Esophagus muscularis mucosa (tissue), 4 donors: ENCODE results near the gene TK2. TPM values are rescaled to one million over a fixed set of nuclear protein-coding genes. Genes with fewer than 3 reads are reported as not detected.
"Not testable (repeated sequence)": the region's sequence is repeated elsewhere in the genome, so short reads cannot be mapped to it uniquely, and the experiment has no call there.

ENCODE experiments used
- DNase-seq: peaks from one replicate; pipeline ENCODE4 v3.0.0-alpha.2; 2017; ENCODE audit errors: extremely low spot score
- H3K27ac ChIP-seq, 4 donors: fragments of 200-600 bp; sonication (generic); replicated peaks in 1 of 4; 1 replicate in 3 of 4; 2 replicates in 1 of 4; pipeline ENCODE4 v1.5.1; 2016 to 2019; ENCODE audit warnings: mild to moderate bottlenecking in 1 of 4
- H3K27me3 ChIP-seq, 4 donors: fragments of 200-600 bp; sonication (generic); one replicate each; pipeline versions ENCODE4 v1.5.1 to v1.6.0; 2016 to 2019
- H3K36me3 ChIP-seq, 4 donors: fragments of 200-600 bp; sonication (generic); one replicate each; pipeline ENCODE4 v1.5.1; 2016 to 2019
- H3K4me1 ChIP-seq, 4 donors: fragments of 200-600 bp; sonication (generic); one replicate each; pipeline ENCODE4 v1.5.1; 2016 to 2019
- H3K4me3 ChIP-seq, 4 donors: fragments of 200-600 bp; sonication (generic); 1 replicate in 2 of 4; 2 replicates in 2 of 4; pipeline ENCODE4 v1.5.1; 2016 to 2019; ENCODE audit warnings: mild to moderate bottlenecking in 4 of 4, moderate library complexity in 1 of 4
- H3K9me3 ChIP-seq, 4 donors: fragments of 200-600 bp; sonication (generic); 1 replicate in 3 of 4; 2 replicates in 1 of 4; pipeline ENCODE4 v1.5.1; 2016 to 2019
- CTCF ChIP-seq, 3 experiments: fragments of 200-600 bp in 2 of 3; fragments of 450-650 bp in 1 of 3; sonication (generic) in 2 of 3; IDR thresholded peaks; one replicate each; pipeline ENCODE4 v1.5.1; 2017 to 2019; ENCODE audit warnings: antibody characterized with exemption in 3 of 3, mild to moderate bottlenecking in 2 of 3, moderate library complexity in 1 of 3
- EP300 ChIP-seq: sonication (generic); formaldehyde crosslinking; IDR thresholded peaks from one replicate; pipeline ENCODE4 v1.6.1; 2017; ENCODE audit warnings: antibody characterized with exemption
- POLR2A ChIP-seq: fragments of 450-650 bp; IDR thresholded peaks from one replicate; pipeline ENCODE4 v1.6.1; 2017; ENCODE audit warnings: antibody characterized with exemption, moderate library complexity, mild to moderate bottlenecking, low read depth
- POLR2AphosphoS5 ChIP-seq, 2 donors: sonication (generic); formaldehyde crosslinking; IDR thresholded peaks; one replicate each; pipeline ENCODE4 v1.6.1; 2017; ENCODE audit warnings: antibody characterized with exemption in 2 of 2
- WGBS: methylation state at CpG from one replicate; pipeline ENCODE4 v1.1.5; 2018; 5-methylcytosine and 5-hydroxymethylcytosine counted together
- intact Hi-C: fragments of 100-400 bp; cut with DNase I; formaldehyde crosslinking; loops from one replicate; pipeline ENCODE4 v1.15.1; 2023
- total RNA-seq, 4 donors: library from RNA; depleted of rRNA; stranded (reverse); fragments of >200 nt; gene quantifications; one replicate each; pipeline versions ENCODE4 v1.1.0 to v1.2.1, GENCODE V29; 2016

The TK2 gene
- total RNA-seq, 4 donors from 2014 or later = 26.3 to 35.2 (median 30.0) TPM

DNA sequence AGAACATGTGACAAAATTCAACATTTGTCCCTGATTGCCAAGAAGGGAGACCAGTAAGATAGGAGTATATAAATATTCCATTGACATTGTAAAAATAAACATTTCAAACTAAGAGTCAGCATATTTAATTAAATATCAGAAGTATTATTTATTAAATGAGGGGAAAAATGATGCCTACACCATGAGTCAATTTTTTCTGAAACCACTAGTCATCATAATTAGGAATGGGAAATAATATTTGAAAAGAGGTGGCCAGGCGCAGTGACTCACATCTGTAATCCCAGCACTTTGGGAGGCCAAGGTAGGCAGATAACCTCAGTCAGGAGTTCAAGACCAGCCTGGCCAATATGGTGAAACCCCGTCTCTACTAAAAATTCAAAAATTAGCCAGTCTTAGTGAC is 18.4 kb upstream of the TK2 start:
- WGBS = 89% methylated on average over 2 of the region's 2 CpGs
- H3K27ac ChIP-seq = no peak overlapping the region
- no peak for TF ChIP-seq POLR2AphosphoS5 (IDR thresholded peaks at IDR 0.05)
- no peak overlapping the region for H3K4me3 ChIP-seq
- H3K4me1 ChIP-seq = peaks cover 0 to 10% (median 5%) of the 10 kb centered on the region in 4 donors
- H3K27me3 ChIP-seq = no peaks in the 10 kb centered on the region
- intact Hi-C loops = no loop called here
- no peaks in the 10 kb centered on the region for H3K9me3 ChIP-seq
- DNase-seq = no peak
- peaks cover 11 to 29% (median 16%) of the 10 kb centered on the region in 4 donors for H3K36me3 ChIP-seq

DNA sequence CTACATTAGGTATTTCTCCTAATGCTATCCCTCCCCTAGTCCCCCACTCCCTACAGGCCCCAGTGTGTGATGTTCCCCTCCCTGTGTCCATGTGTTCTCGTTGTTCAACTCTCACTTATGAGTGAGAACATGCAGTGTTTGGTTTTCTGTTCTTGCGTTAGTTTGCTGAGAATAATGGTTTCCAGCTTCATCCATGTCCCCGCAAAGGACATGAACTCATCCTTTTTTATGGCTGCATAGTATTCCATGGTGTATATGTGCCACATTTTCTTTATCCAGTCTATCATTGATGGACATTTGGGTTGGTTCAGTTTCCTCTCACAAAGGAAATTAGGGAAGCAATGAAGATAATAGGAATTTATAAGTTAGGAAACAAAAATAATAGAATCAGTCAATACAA is 17.3 kb upstream of the TK2 start:
- 88% methylated on average over 3 of the region's 3 CpGs for WGBS
- intact Hi-C loops, H3K27ac ChIP-seq: not testable (repeated sequence)

DNA sequence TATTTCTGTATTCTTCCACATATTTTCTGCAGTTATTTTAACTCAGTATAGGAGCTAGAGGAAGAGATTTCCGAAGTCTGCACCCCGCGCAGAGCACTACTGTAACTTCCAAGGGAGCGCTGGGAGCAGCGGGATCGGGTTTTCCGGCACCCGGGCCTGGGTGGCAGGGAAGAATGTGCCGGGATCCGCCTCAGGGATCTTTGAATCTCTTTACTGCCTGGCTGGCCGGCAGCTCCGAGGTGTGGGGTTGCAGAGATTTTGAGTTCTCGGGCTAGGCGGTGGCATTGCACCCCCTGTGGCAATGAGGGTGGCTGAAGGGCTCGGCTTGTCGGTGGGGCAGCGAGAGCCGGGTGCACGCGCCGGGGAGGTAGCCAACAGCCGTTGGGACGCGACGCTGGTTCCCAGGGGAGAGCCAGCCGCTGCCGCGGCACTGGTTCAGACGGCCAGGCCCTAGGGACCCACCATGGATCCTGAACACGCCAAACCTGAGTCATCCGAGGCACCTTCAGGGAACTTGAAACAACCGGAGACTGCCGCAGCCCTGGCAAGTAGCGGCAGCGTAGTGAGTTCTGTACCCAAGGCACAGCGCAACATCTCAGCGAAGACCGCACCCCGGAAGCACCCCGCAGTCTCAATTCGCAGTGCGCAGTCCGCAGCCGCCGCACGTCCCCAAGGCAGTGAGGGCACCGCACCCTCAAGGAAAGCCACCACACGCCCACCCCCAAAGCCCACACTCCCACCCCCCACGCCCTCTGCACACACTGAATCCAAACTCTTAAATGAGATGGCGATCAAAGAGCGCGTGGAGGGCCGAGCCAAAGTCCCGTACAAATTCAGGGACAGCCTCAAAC is 16.4 kb upstream of the TK2 start, which contains the start of gene CMTM1:
Gene CMTM1 (plus strand): TSS at position 389 of the 851 bp plus-strand sequence. CDS start 75 bp downstream, at position 464.
- TF ChIP-seq POLR2A = no peak
- no peak for TF ChIP-seq EP300
- no peak for TF ChIP-seq POLR2AphosphoS5 (IDR thresholded peaks at IDR 0.05)
- TF ChIP-seq CTCF (IDR thresholded peaks at IDR 0.05) = no peak
- peaks cover 0 to 17% (median 10%) of the 10 kb centered on the region in 4 donors for H3K4me1 ChIP-seq
- intact Hi-C loops = no loop called here
- no peaks in the 10 kb centered on the region for H3K27me3 ChIP-seq
- DNase-seq = no peak
- peaks cover 11 to 29% (median 17%) of the 10 kb centered on the region in 4 donors for H3K36me3 ChIP-seq
- no peaks in the 10 kb centered on the region for H3K9me3 ChIP-seq
- no peak within 1 kb of the TSS for H3K4me3 ChIP-seq
- WGBS = 92% methylated on average over 42 of the region's 54 CpGs
- no peak within 1 kb of the TSS for H3K27ac ChIP-seq

More for the DNA sequence above, 17.3 kb upstream of the TK2 start:
- H3K4me1 ChIP-seq = peaks cover 0 to 17% (median 10%) of the 10 kb centered on the region in 4 donors
- not testable (repeated sequence) for H3K9me3 ChIP-seq, H3K27me3 ChIP-seq, H3K4me3 ChIP-seq, DNase-seq
- peaks cover 11 to 29% (median 16%) of the 10 kb centered on the region in 4 donors for H3K36me3 ChIP-seq

GRCh38 chr16:66563574-66564334 is 13.8 kb upstream of the TK2 start:
- no peak for TF ChIP-seq CTCF (IDR thresholded peaks at IDR 0.05)
- TF ChIP-seq POLR2AphosphoS5 (IDR thresholded peaks at IDR 0.05) = no peak
- TF ChIP-seq EP300 = no peak
- no peaks in the 10 kb centered on the region for H3K9me3 ChIP-seq
- no peak overlapping the region for H3K4me3 ChIP-seq
- DNase-seq = no peak
- peaks cover 11 to 35% (median 22%) of the 10 kb centered on the region in 4 donors for H3K36me3 ChIP-seq
- H3K27ac ChIP-seq = peak overlapping the region in 1 of 4 donors; percentile 11
- intact Hi-C loops = no loop called here
- H3K4me1 ChIP-seq = peaks cover 0 to 12% (median 10%) of the 10 kb centered on the region in 4 donors
- 59% methylated on average over 2 of the region's 2 CpGs for WGBS
- no peaks in the 10 kb centered on the region for H3K27me3 ChIP-seq

DNA sequence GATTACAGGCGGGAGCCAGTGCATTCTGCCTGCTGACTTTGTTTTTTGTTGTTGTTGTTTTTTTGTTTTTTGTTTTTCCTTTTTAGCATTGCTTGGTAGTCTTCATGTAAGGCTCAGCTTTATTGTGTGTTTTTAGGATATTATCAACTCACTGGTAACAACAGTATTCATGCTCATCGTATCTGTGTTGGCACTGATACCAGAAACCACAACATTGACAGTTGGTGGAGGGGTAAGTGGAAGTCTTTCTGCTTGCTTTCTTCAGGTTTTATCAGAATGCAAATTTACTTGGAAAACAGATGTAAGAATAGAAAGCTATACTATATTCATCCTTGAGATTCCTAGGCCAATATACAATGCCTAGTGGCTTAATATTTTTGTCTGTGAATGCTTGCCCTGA is 13.1 kb upstream of the TK2 start:
- no peak for DNase-seq
- Histone ChIP-seq H3K9me3 (no peaks in the 10 kb centered on the region), H3K27me3 (no peaks in the 10 kb centered on the region), H3K36me3 (peaks cover 11 to 42% (median 22%) of the 10 kb centered on the region in 4 donors), H3K4me1 (peaks cover 0 to 12% (median 10%) of the 10 kb centered on the region in 4 donors), H3K4me3 (no peak overlapping the region), H3K27ac (no peak overlapping the region)
- TF ChIP-seq CTCF (IDR thresholded peaks at IDR 0.05) = no peak
- no peak for TF ChIP-seq POLR2AphosphoS5 (IDR thresholded peaks at IDR 0.05)
- no peak for TF ChIP-seq EP300
- WGBS = 78% methylated on average over 2 of the region's 2 CpGs
- intact Hi-C loops = no loop called here
